Erythroblast (primary cell): ENCODE measurements around the gene RGS7.

Experiments used
- GATA1 ChIP-seq: IDR thresholded peaks from 2 replicates; pipeline ENCODE4 v1.6.1; 2011; ENCODE audit warnings: low read depth, mild to moderate bottlenecking, control low read depth, low read length, moderate library complexity
- POLR2A ChIP-seq: IDR thresholded peaks from 2 replicates; pipeline ENCODE4 v1.6.1; 2011; ENCODE audit warnings: mild to moderate bottlenecking, low read length

DNA sequence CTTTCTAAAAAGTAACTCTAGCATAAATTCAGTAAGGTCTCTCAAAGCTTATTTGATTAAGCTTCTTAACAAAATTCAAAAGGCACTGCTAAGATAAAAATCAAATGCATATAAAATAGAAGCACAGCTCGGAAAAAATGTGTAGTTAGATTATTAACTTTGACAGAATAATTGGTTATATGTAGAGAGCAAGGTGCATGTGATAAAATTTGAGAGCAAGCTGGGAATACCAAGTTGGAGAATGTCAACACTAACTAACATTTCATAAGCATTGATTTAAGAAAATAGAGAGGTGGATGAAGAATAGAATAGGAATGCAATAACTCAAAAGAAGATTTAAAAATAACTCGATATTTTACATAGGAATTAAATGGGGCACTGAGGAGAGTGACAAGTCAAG is 540.5 kb downstream of the RGS7 start:
- TF ChIP-seq POLR2A: no peak
- TF ChIP-seq GATA1: no peak
